Ectodermal cell (in vitro differentiated cells): ENCODE data around the gene KIAA1671. TPM values are rescaled to one million over a fixed set of nuclear protein-coding genes. Genes with fewer than 3 reads are reported as not detected.
"Not testable (repeated sequence)": the region's sequence is repeated elsewhere in the genome, so short reads cannot be mapped to it uniquely, and the experiment has no call there.

Experiments
- H3K27ac ChIP-seq: 2 replicates; pipeline ENCODE4 v1.7.0; 2013; ENCODE audit warnings: mild to moderate bottlenecking, low read depth, low read length; ENCODE audit not compliant: insufficient read depth, poor library complexity, severe bottlenecking
- H3K27me3 ChIP-seq: 2 replicates; pipeline ENCODE4 v1.7.0; 2013; ENCODE audit warnings: mild to moderate bottlenecking, low read length; ENCODE audit not compliant: insufficient read depth, control insufficient read depth, poor library complexity, severe bottlenecking
- H3K36me3 ChIP-seq: one replicate; pipeline ENCODE4 v1.7.0; 2013; ENCODE audit warnings: low read length; ENCODE audit not compliant: control insufficient read depth, insufficient read depth
- H3K4me1 ChIP-seq: one replicate; pipeline ENCODE4 v1.7.0; 2013; ENCODE audit warnings: low read length; ENCODE audit not compliant: control insufficient read depth, insufficient read depth
- H3K4me3 ChIP-seq: 2 replicates; pipeline ENCODE4 v1.7.0; 2013; ENCODE audit warnings: low read depth, low read length, control low read depth; ENCODE audit not compliant: insufficient read depth
- H3K9me3 ChIP-seq: 2 replicates; pipeline ENCODE4 v1.7.0; 2013; ENCODE audit warnings: mild to moderate bottlenecking, low read length, moderate library complexity; ENCODE audit not compliant: control insufficient read depth
- WGBS, 2 experiments: methylation state at CpG; one replicate each; pipeline ENCODE4 v1.1.7; 2013; ENCODE audit warnings: missing lambda C conversion rate in 2 of 2; 5-methylcytosine and 5-hydroxymethylcytosine counted together
- polyA plus RNA-seq, 4 experiments: library from polyadenylated mRNA; stranded (reverse); fragments of 50-300 nt; gene quantifications; one replicate each; pipeline ENCODE4 v1.2.3, GENCODE V29; 2013

The KIAA1671 gene
- polyA plus RNA-seq (2013, experiment 1 of 4) = 20.4 TPM
- 23.9 TPM for polyA plus RNA-seq (2013, experiment 2 of 4)
- 15.3 TPM for polyA plus RNA-seq (2013, experiment 3 of 4)
- 18.6 TPM for polyA plus RNA-seq (2013, experiment 4 of 4)

GRCh38 chr22:24951942-24952836, at the start of gene KIAA1671:
TSS of gene KIAA1671 (plus strand) at chr22:24952716. CDS start at chr22:25028000, 75,284 bp downstream.
- Histone ChIP-seq H3K36me3 (no peaks in the 10 kb centered on the region), H3K4me1 (peaks cover 14% of the 10 kb centered on the region), H3K9me3 (no peaks in the 10 kb centered on the region), H3K27ac (peak within 1 kb of the TSS; percentile 52), H3K27me3 (no peaks in the 10 kb centered on the region), H3K4me3 (peak within 1 kb of the TSS; percentile 47)
- WGBS, 2 experiments = 2% methylated on average over 71 of the region's 71 CpGs

- Histone ChIP-seq H3K4me3 (no peak overlapping the region), H3K4me1 (no peaks in the 10 kb centered on the region), H3K9me3 (no peaks in the 10 kb centered on the region), H3K36me3 (peaks cover 4% of the 10 kb centered on the region), H3K27me3 (no peaks in the 10 kb centered on the region), H3K27ac (no peak overlapping the region)
- 89 to 100% methylated on average over 1 of the region's 1 CpG for WGBS, 2 experiments
Measured at GRCh38 chr22:24905909-24906308, 46.6 kb upstream of the KIAA1671 start.

- not testable (repeated sequence) for H3K27me3 ChIP-seq, H3K9me3 ChIP-seq, H3K4me1 ChIP-seq, H3K36me3 ChIP-seq, H3K4me3 ChIP-seq, H3K27ac ChIP-seq
- WGBS, 2 experiments = 81 to 87% methylated on average over 2 of the region's 3 CpGs
Measured at GRCh38 chr22:24907101-24907500, 45.4 kb upstream of the KIAA1671 start.

GRCh38 chr22:24920029-24920428, 32.5 kb upstream of the KIAA1671 start:
- Histone ChIP-seq H3K27ac (no peak overlapping the region), H3K36me3 (no peaks in the 10 kb centered on the region), H3K4me1 (no peaks in the 10 kb centered on the region), H3K27me3 (no peaks in the 10 kb centered on the region), H3K4me3 (no peak overlapping the region), H3K9me3 (no peaks in the 10 kb centered on the region)
- WGBS, 2 experiments = 88 to 90% methylated on average over 4 of the region's 4 CpGs

- Histone ChIP-seq H3K9me3 (no peaks in the 10 kb centered on the region), H3K27me3 (no peaks in the 10 kb centered on the region), H3K4me3 (no peak overlapping the region), H3K36me3 (no peaks in the 10 kb centered on the region), H3K27ac (no peak overlapping the region), H3K4me1 (no peaks in the 10 kb centered on the region)
- 59 to 63% methylated on average over 17 of the region's 17 CpGs for WGBS, 2 experiments
Measured at GRCh38 chr22:24925586-24926427, 26.7 kb upstream of the KIAA1671 start.

- 89 to 96% methylated on average over 2 to 3 of the region's 3 CpGs for WGBS, 2 experiments
- no peaks in the 10 kb centered on the region for H3K27me3 ChIP-seq
- no peaks in the 10 kb centered on the region for H3K4me1 ChIP-seq
- no peaks in the 10 kb centered on the region for H3K9me3 ChIP-seq
- H3K27ac ChIP-seq = no peak overlapping the region
- H3K36me3 ChIP-seq = no peaks in the 10 kb centered on the region
- H3K4me3 ChIP-seq = no peak overlapping the region
Measured at GRCh38 chr22:24926428-24926725, 26.1 kb upstream of the KIAA1671 start.

- WGBS, 2 experiments = 94% methylated on average over 1 of the region's 1 CpG
- Histone ChIP-seq H3K36me3 (no peaks in the 10 kb centered on the region), H3K27ac (no peak overlapping the region), H3K27me3 (no peaks in the 10 kb centered on the region), H3K4me3 (no peak overlapping the region), H3K9me3 (no peaks in the 10 kb centered on the region), H3K4me1 (no peaks in the 10 kb centered on the region)
Measured at GRCh38 chr22:24926849-24927579, 25.5 kb upstream of the KIAA1671 start.

- no peaks in the 10 kb centered on the region for H3K9me3 ChIP-seq
- H3K36me3 ChIP-seq = no peaks in the 10 kb centered on the region
- H3K4me1 ChIP-seq = no peaks in the 10 kb centered on the region
- 91 to 92% methylated on average over 7 of the region's 7 CpGs for WGBS, 2 experiments
- no peak overlapping the region for H3K4me3 ChIP-seq
- no peaks in the 10 kb centered on the region for H3K27me3 ChIP-seq
- H3K27ac ChIP-seq = no peak overlapping the region
Measured at GRCh38 chr22:24928322-24928721, 24.2 kb upstream of the KIAA1671 start.

- Histone ChIP-seq H3K9me3 (no peaks in the 10 kb centered on the region), H3K27me3 (no peaks in the 10 kb centered on the region), H3K36me3 (no peaks in the 10 kb centered on the region), H3K4me3 (no peak overlapping the region), H3K4me1 (no peaks in the 10 kb centered on the region), H3K27ac (no peak overlapping the region)
- 85% methylated on average over 3 of the region's 3 CpGs for WGBS, 2 experiments
Measured at GRCh38 chr22:24930678-24931077, 21.8 kb upstream of the KIAA1671 start.
